PC-9 (cell line): Measurements from ENCODE around the gene TRAT1. TPM values are rescaled to one million over a fixed set of nuclear protein-coding genes. Genes with fewer than 3 reads are reported as not detected.
"Not testable (repeated sequence)": the region's sequence is repeated elsewhere in the genome, so short reads cannot be mapped to it uniquely, and the experiment has no call there.

ENCODE experiments used
- BruUV-seq: library from RNA; stranded (reverse); fragments of 400-500 nt; replicated peaks from 2 replicates; lab custom pipeline; 2021; lab: Mats Ljungman, UMichigan
- CTCF ChIA-PET: fragments of 300-600 bp; sonication (Branson Sonifier 250); formaldehyde crosslinking; loops from one replicate; lab custom pipeline; 2022; ENCODE audit warnings: antibody characterized with exemption; lab: Charles Lee
- POLR2A ChIA-PET: fragments of 300-600 bp; sonication (Branson Sonifier 250); formaldehyde crosslinking; loops from one replicate; lab custom pipeline; 2022; ENCODE audit warnings: antibody characterized with exemption; ENCODE audit not compliant: unreplicated experiment; lab: Charles Lee
- DNase-seq, 2 experiments: peaks; one replicate each; pipeline versions ENCODE4 v3.0.0 to v3.0.0-alpha.2; 2015 to 2022; ENCODE audit warnings: mixed read lengths in 1 of 2
- H2AFZ ChIP-seq: fragments of 200-600 bp; sonication (generic); 2 replicates; pipeline ENCODE4 v1.8.1; 2017; ENCODE audit warnings: antibody characterized with exemption
- H3F3A ChIP-seq: fragments of 200-600 bp; sonication (generic); 2 replicates; pipeline ENCODE4 v1.8.1; 2017; ENCODE audit warnings: antibody characterized with exemption, mild to moderate bottlenecking, low read depth; ENCODE audit not compliant: insufficient read depth
- H3K27ac ChIP-seq: fragments of 200-600 bp; sonication (generic); 2 replicates; pipeline ENCODE4 v1.6.1; 2016; ENCODE audit warnings: mixed run types
- H3K27me3 ChIP-seq: fragments of 200-600 bp; sonication (generic); 2 replicates; pipeline ENCODE4 v1.6.1; 2016; ENCODE audit warnings: low read depth, mixed run types; ENCODE audit not compliant: insufficient read depth
- H3K36me3 ChIP-seq: fragments of 200-600 bp; sonication (generic); 2 replicates; pipeline ENCODE4 v1.6.1; 2016; ENCODE audit warnings: low read depth, mixed run types
- H3K4me1 ChIP-seq: fragments of 200-600 bp; sonication (generic); replicated peaks from 2 replicates; pipeline ENCODE4 v1.6.1; 2016; ENCODE audit warnings: mixed run types; ENCODE audit not compliant: insufficient read depth
- H3K4me2 ChIP-seq: fragments of 200-600 bp; sonication (generic); 2 replicates; pipeline ENCODE4 v1.6.1; 2017; ENCODE audit warnings: mixed run types
- H3K4me3 ChIP-seq: fragments of 200-600 bp; sonication (generic); 2 replicates; pipeline ENCODE4 v1.6.1; 2016; ENCODE audit warnings: mixed run types
- H3K79me2 ChIP-seq: fragments of 200-600 bp; sonication (generic); 2 replicates; pipeline ENCODE4 v1.6.1; 2017; ENCODE audit warnings: low read depth, mixed run types
- H3K9me2 ChIP-seq: fragments of 200-600 bp; sonication (generic); 2 replicates; pipeline ENCODE4 v1.8.1; 2017; ENCODE audit warnings: mild to moderate bottlenecking; ENCODE audit not compliant: insufficient read depth
- H3K9me3 ChIP-seq: fragments of 200-600 bp; sonication (generic); 2 replicates; pipeline ENCODE4 v1.8.1; 2016; ENCODE audit warnings: low read depth; ENCODE audit not compliant: insufficient read depth
- H4K20me1 ChIP-seq: fragments of 200-600 bp; sonication (generic); 2 replicates; pipeline ENCODE4 v1.8.1; 2017; ENCODE audit not compliant: insufficient read depth
- EZH2 ChIP-seq: fragments of 200-600 bp; sonication (generic); IDR thresholded peaks from 2 replicates; pipeline ENCODE4 v1.8.0; 2017; ENCODE audit warnings: antibody characterized with exemption, low read depth
- intact Hi-C: fragments of 100-400 bp; cut with micrococcal nuclease; formaldehyde crosslinking; loops from one replicate; pipeline ENCODE4 v1.10.0; 2022; ENCODE audit not compliant: unreplicated experiment
- total RNA-seq: library from RNA; stranded (reverse); gene quantifications from 2 replicates; pipeline ENCODE4 v1.2.3, GENCODE V29; 2021
- TF ChIP-seq, protein P1 (sequence below): fragments of 200-600 bp; sonication (generic); conservative IDR thresholded peaks from 2 replicates; pipeline ENCODE4 v1.6.1; 2017; ENCODE audit warnings: mixed run types, antibody characterized with exemption, mild to moderate bottlenecking, moderate library complexity

Gene TRAT1
- total RNA-seq, 1 experiment from 2014 or later: not detected

DNA sequence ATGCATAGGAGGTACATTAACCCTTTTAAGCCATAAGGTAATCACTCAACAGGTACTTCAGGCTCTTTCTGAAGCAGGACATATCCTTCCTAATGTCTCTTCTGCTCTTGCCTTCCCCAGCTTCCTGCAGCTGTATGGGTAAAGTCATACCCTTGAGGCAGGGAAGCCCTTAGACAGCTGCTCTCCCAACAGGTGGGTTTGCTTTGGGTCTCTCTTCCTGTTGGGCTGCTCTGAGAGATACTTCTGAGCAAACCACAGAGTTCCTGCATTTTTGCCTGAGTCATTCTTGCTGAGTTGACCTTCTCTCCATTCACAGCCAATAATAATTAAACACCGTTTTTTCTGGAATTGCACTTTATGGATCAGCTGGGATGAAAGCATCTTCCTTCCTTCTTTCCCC lies 2.0 kb upstream of the TRAT1 start:
- no TSS peak for BruUV-seq
- no peaks in the 10 kb centered on the region for H3K79me2 ChIP-seq
- H3K27ac ChIP-seq: no peak overlapping the region
- H4K20me1 ChIP-seq: no peaks in the 10 kb centered on the region
- no peaks in the 10 kb centered on the region for H3K27me3 ChIP-seq
- no peaks in the 10 kb centered on the region for H3K9me2 ChIP-seq
- no peak overlapping the region for H3K4me3 ChIP-seq
- H3F3A ChIP-seq: no peaks in the 10 kb centered on the region
- TF ChIP-seq, protein P1, sequence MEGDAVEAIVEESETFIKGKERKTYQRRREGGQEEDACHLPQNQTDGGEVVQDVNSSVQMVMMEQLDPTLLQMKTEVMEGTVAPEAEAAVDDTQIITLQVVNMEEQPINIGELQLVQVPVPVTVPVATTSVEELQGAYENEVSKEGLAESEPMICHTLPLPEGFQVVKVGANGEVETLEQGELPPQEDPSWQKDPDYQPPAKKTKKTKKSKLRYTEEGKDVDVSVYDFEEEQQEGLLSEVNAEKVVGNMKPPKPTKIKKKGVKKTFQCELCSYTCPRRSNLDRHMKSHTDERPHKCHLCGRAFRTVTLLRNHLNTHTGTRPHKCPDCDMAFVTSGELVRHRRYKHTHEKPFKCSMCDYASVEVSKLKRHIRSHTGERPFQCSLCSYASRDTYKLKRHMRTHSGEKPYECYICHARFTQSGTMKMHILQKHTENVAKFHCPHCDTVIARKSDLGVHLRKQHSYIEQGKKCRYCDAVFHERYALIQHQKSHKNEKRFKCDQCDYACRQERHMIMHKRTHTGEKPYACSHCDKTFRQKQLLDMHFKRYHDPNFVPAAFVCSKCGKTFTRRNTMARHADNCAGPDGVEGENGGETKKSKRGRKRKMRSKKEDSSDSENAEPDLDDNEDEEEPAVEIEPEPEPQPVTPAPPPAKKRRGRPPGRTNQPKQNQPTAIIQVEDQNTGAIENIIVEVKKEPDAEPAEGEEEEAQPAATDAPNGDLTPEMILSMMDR: no peak
- TF ChIP-seq EZH2: no peak
- H2AFZ ChIP-seq: 0 out of 2 replicates have a peak overlapping the region, but pooled peaks have one; percentile 19
- CTCF ChIA-PET: no interaction called here
- DNase-seq: no peak
- H3K36me3 ChIP-seq: no peaks in the 10 kb centered on the region
- intact Hi-C loops: no loop called here
- no peaks in the 10 kb centered on the region for H3K4me1 ChIP-seq
- H3K4me2 ChIP-seq: no peak overlapping the region
- POLR2A ChIA-PET: no interaction called here
- no peaks in the 10 kb centered on the region for H3K9me3 ChIP-seq

DNA sequence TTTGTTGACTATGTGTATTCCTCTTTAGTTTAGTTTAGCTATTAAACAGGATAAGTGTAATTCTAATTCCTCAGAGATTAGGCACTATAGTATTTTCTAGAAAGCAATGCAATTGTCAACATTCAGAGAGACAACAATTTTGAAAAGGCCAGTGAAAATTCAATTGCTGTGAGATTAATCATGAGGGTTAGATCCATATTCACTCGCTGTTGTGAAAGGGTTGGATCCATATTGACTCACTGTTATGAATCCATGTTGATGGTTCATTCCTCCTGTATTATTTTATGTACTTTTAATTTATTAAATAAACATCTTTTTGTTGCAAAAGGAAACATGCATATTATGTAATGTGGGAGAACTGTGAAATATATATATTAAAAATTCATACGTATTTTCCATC lies 641 bp downstream of the TRAT1 start:
- H3K9me3 ChIP-seq: no peaks in the 10 kb centered on the region
- H3K4me1 ChIP-seq: no peaks in the 10 kb centered on the region
- no peaks in the 10 kb centered on the region for H3K9me2 ChIP-seq
- TF ChIP-seq, protein P1: no peak
- TF ChIP-seq EZH2: no peak
- no peak overlapping the region for H3K4me3 ChIP-seq
- CTCF ChIA-PET: interaction anchor here (0.7 kb wide), 1 partner anchor 1625 kb away, joined by 3 read pairs; no protein-coding TSS in a partner anchor
- no TSS peak for BruUV-seq
- no peaks in the 10 kb centered on the region for H3F3A ChIP-seq
- intact Hi-C loops: no loop called here
- no peaks in the 10 kb centered on the region for H3K36me3 ChIP-seq
- H3K4me2 ChIP-seq: no peak overlapping the region
- H2AFZ ChIP-seq: peak overlapping the region; percentile 45; the same call in 1 of the 2 replicates
- no peaks in the 10 kb centered on the region for H3K27me3 ChIP-seq
- POLR2A ChIA-PET: no interaction called here
- H4K20me1 ChIP-seq: no peaks in the 10 kb centered on the region
- H3K27ac ChIP-seq: no peak overlapping the region
- no peaks in the 10 kb centered on the region for H3K79me2 ChIP-seq
- DNase-seq: no peak

DNA sequence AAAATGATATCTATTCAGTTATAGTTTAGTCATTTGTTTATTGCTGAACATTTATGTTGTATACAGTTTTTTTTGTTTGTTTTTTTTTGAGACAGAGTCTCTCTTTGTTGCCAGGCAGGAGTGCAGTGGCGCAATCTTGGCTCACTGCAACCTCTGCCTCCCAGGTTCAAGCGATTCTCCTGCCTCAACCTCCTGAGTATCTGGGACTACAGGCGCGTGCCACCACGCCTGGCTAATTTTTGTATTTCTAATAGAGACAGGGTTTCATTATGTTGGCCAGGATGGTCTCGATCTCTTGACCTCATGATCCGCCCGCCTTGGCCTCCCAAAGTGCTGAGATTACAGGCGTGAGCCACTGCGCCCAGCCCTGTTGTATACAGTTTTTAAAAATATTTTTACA lies 1.2 kb downstream of the TRAT1 start:
- H3K4me3 ChIP-seq, H3K36me3 ChIP-seq, BruUV-seq, H3K27me3 ChIP-seq, CTCF ChIA-PET, H3K9me2 ChIP-seq, H3K79me2 ChIP-seq, H4K20me1 ChIP-seq, DNase-seq, H3K9me3 ChIP-seq, H3K4me1 ChIP-seq, H3K4me2 ChIP-seq, H3K27ac ChIP-seq, H3F3A ChIP-seq, intact Hi-C loops, H2AFZ ChIP-seq, POLR2A ChIA-PET: not testable (repeated sequence)
